Lung (tissue), 12 donors: ENCODE data around the gene RAB26. TPM values are rescaled to one million over a fixed set of nuclear protein-coding genes. Genes with fewer than 3 reads are reported as not detected.

Source experiments
- ATAC-seq: fragments of 200-7000 bp; cut with Tn5 transposase; one replicate; pipeline ENCODE4 v1.9.1; 2020; ENCODE audit warnings: moderate number of reproducible peaks; ENCODE audit not compliant: insufficient read depth, low FRiP score
- DNase-seq, 3 donors: peaks; one replicate each; pipeline ENCODE4 v3.0.0-alpha.2; 2013 to 2017
- H3K27ac ChIP-seq, 2 donors: one replicate each; pipeline ENCODE4 v1.5.1; 2013; ENCODE audit warnings: mild to moderate bottlenecking in 2 of 2, moderate library complexity in 2 of 2, control low read depth in 1 of 2, inconsistent platforms in 1 of 2, low read depth in 1 of 2, low read length in 1 of 2
- H3K27me3 ChIP-seq, 3 donors: one replicate each; pipeline ENCODE4 v1.5.1; 2013; ENCODE audit warnings: low read length in 2 of 3; ENCODE audit not compliant: control insufficient read depth in 3 of 3, insufficient read depth in 3 of 3
- H3K36me3 ChIP-seq, 4 donors: one replicate each; pipeline ENCODE4 v1.5.1; 2013; ENCODE audit warnings: low read length in 4 of 4, mild to moderate bottlenecking in 1 of 4, moderate library complexity in 1 of 4; ENCODE audit not compliant: control insufficient read depth in 4 of 4, insufficient read depth in 4 of 4
- H3K4me1 ChIP-seq, 5 donors: one replicate each; pipeline ENCODE4 v1.5.1; 2013; ENCODE audit warnings: low read length in 5 of 5, mild to moderate bottlenecking in 2 of 5, moderate library complexity in 1 of 5; ENCODE audit not compliant: control insufficient read depth in 5 of 5, insufficient read depth in 5 of 5
- H3K4me3 ChIP-seq: one replicate; pipeline ENCODE4 v1.5.1; 2013; ENCODE audit warnings: mild to moderate bottlenecking, control low read depth, moderate library complexity
- H3K9ac ChIP-seq, 2 donors: one replicate each; pipeline ENCODE4 v1.5.1; 2013; ENCODE audit warnings: low read length in 2 of 2, control low read depth in 1 of 2; ENCODE audit not compliant: insufficient read depth in 1 of 2
- H3K9me3 ChIP-seq, 4 donors: one replicate each; pipeline ENCODE4 v1.5.1; 2013; ENCODE audit warnings: low read length in 3 of 4, mild to moderate bottlenecking in 1 of 4, moderate library complexity in 1 of 4; ENCODE audit not compliant: control insufficient read depth in 4 of 4, insufficient read depth in 3 of 4
- CTCF ChIP-seq: IDR thresholded peaks from 2 replicates; pipeline ENCODE4 v1.5.1; 2012; ENCODE audit warnings: mild to moderate bottlenecking; ENCODE audit errors: control extremely low read depth, extremely low read depth
- WGBS, 2 donors: extraction: QIAGEN DNeasy Blood & Tissue Kit; methylation state at CpG; one replicate each; pipeline ENCODE4 v1.1.7; 2013; 5-methylcytosine and 5-hydroxymethylcytosine counted together
- polyA plus RNA-seq, 2 donors: library from polyadenylated mRNA; stranded (reverse); fragments of 200-250 nt; gene quantifications; one replicate each; pipeline ENCODE4 v1.2.1, GENCODE V29; 2013
- total RNA-seq, 2 donors: library from RNA; depleted of rRNA in 1 of 2; stranded (reverse); fragments of >200 nt in 1 of 2; gene quantifications; one replicate each; pipeline ENCODE4 v1.2.1, GENCODE V29; 2014 to 2021
- donor health status: control.
- donor health status: control.
- donor health status: Bipolar disorder and iron deficiency.
- donor health status: healthy.
- donor health status: DM: yes; HTN: yes; CAD: no.

The RAB26 gene
- total and polyA plus RNA-seq, 4 donors = 0.30 to 1.0 (median 0.72) TPM

GRCh38 chr16:2187212-2187611 is 38.8 kb downstream of the RAB26 start:
- no peak for TF ChIP-seq CTCF
- Histone ChIP-seq H3K27ac (no peak overlapping the region), H3K27me3 (no peaks in the 10 kb centered on the region), H3K9ac (no peak overlapping the region), H3K4me3 (no peak overlapping the region), H3K4me1 (no peaks in the 10 kb centered on the region), H3K9me3 (no peaks in the 10 kb centered on the region), H3K36me3 (no peaks in the 10 kb centered on the region)
- DNase-seq (no peak), ATAC-seq (no peak)
- 82 to 86% methylated on average over 17 of the region's 17 CpGs for WGBS, 2 donors

- TF ChIP-seq CTCF = no peak
- Histone ChIP-seq H3K27me3 (no peaks in the 10 kb centered on the region), H3K27ac (no peak overlapping the region), H3K9me3 (no peaks in the 10 kb centered on the region), H3K36me3 (no peaks in the 10 kb centered on the region), H3K4me1 (no peaks in the 10 kb centered on the region), H3K9ac (no peak overlapping the region), H3K4me3 (no peak overlapping the region)
- DNase-seq (no peak), ATAC-seq (no peak)
- WGBS, 2 donors = 93 to 96% methylated on average over 8 of the region's 8 CpGs
Observed at GRCh38 chr16:2188395-2188794, 40.0 kb downstream of the RAB26 start.

- Histone ChIP-seq H3K9me3 (no peaks in the 10 kb centered on the region), H3K36me3 (no peaks in the 10 kb centered on the region), H3K27ac (no peak overlapping the region), H3K4me1 (no peaks in the 10 kb centered on the region), H3K27me3 (peaks cover 0 to 8% (median 0%) of the 10 kb centered on the region in 3 donors), H3K9ac (no peak overlapping the region), H3K4me3 (no peak overlapping the region)
- no peak for ATAC-seq
- 93% methylated on average over 24 to 25 of the region's 25 CpGs for WGBS, 2 donors
- no peak for DNase-seq
- no peak for TF ChIP-seq CTCF
Observed at GRCh38 chr16:2189252-2189893, 40.9 kb downstream of the RAB26 start.
